Endothelial cell of umbilical vein (primary cell): ENCODE data around the gene PTPN22. TPM values are rescaled to one million over a fixed set of nuclear protein-coding genes. Genes with fewer than 3 reads are reported as not detected.

Experiments
- BruUV-seq: library from RNA; stranded (reverse); fragments of 400-500 nt; replicated peaks from 2 replicates; lab custom pipeline; 2021; lab: Mats Ljungman, UMichigan
- CTCF ChIA-PET: fragments of 300-600, 350-600 bp; sonication (Branson Sonifier 250); formaldehyde crosslinking; loops from one replicate; lab custom pipeline; 2021; ENCODE audit warnings: antibody characterized with exemption, inconsistent platforms; lab: Charles Lee
- POLR2A ChIA-PET: fragments of 300-600, 350-600 bp; sonication (Branson Sonifier 250); formaldehyde crosslinking; loops from one replicate; lab custom pipeline; 2021; ENCODE audit warnings: antibody characterized with exemption, inconsistent platforms; lab: Charles Lee
- DNase-seq: peaks from one replicate; pipeline ENCODE4 v3.0.0-alpha.2; 2011; ENCODE audit warnings: low read depth, low spot score
- FAIRE-seq: peaks from 2 replicates; lab custom pipeline; 2011; peaks lifted over from hg19 to GRCh38; lab: Jason Lieb, UNC
- H2AFZ ChIP-seq: 2 replicates; pipeline ENCODE4 v1.6.0; 2012; ENCODE audit warnings: low read depth, low read length, control low read depth, inconsistent platforms
- H3K27ac ChIP-seq: 2 replicates; pipeline ENCODE4 v1.5.1; 2011; ENCODE audit warnings: low read depth, mild to moderate bottlenecking, control low read depth, low read length, moderate library complexity; ENCODE audit not compliant: insufficient read depth
- H3K27me3 ChIP-seq, 2 experiments: 2 replicates each; pipeline versions ENCODE4 v1.6.0 to v1.6.1; 2011; ENCODE audit warnings: low read length in 2 of 2, mixed read lengths in 1 of 2; ENCODE audit not compliant: control insufficient read depth in 2 of 2, insufficient read depth in 2 of 2
- H3K36me3 ChIP-seq, 2 experiments: 2 replicates in 1 of 2; 3 replicates in 1 of 2; pipeline ENCODE4 v1.5.1; 2011; ENCODE audit warnings: low read length in 2 of 2, mild to moderate bottlenecking in 1 of 2, moderate library complexity in 1 of 2; ENCODE audit not compliant: control insufficient read depth in 2 of 2, insufficient read depth in 2 of 2; ENCODE audit errors: extremely low read depth in 1 of 2
- H3K4me1 ChIP-seq: 3 replicates; pipeline ENCODE4 v1.5.1; 2011; ENCODE audit warnings: mild to moderate bottlenecking, low read length; ENCODE audit not compliant: control insufficient read depth, insufficient read depth; ENCODE audit errors: extremely low read depth
- H3K4me2 ChIP-seq: 2 replicates; pipeline ENCODE4 v1.6.1; 2011; ENCODE audit warnings: low read length, control low read depth, mixed read lengths; ENCODE audit not compliant: insufficient read depth
- H3K4me3 ChIP-seq, 3 experiments: fragments of 200-600 bp in 1 of 3; sonication (generic), shearing (Covaris generic) in 1 of 3; replicated peaks in 1 of 3; 2 replicates each; pipeline ENCODE4 v1.5.1; 2011 to 2016; ENCODE audit warnings: control low read depth in 3 of 3, low read length in 3 of 3, mild to moderate bottlenecking in 2 of 3, inconsistent platforms in 1 of 3, low read depth in 1 of 3, moderate library complexity in 1 of 3; ENCODE audit not compliant: insufficient read depth in 1 of 3
- H3K79me2 ChIP-seq: 2 replicates; pipeline ENCODE4 v1.6.0; 2012; ENCODE audit warnings: low read length, inconsistent platforms; ENCODE audit not compliant: control insufficient read depth, insufficient read depth
- H3K9ac ChIP-seq: replicated peaks from 2 replicates; pipeline ENCODE3; 2011; ENCODE audit warnings: low read length, control low read depth; ENCODE audit not compliant: insufficient read depth; ENCODE audit errors: extremely low read depth
- H3K9me1 ChIP-seq: replicated peaks from 3 replicates; pipeline ENCODE4 v1.6.0; 2011; ENCODE audit warnings: mild to moderate bottlenecking, low read length; ENCODE audit not compliant: control insufficient read depth, insufficient read depth; ENCODE audit errors: extremely low read depth
- H3K9me3 ChIP-seq: replicated peaks from 2 replicates; pipeline ENCODE4 v1.5.1; 2012; ENCODE audit warnings: low read length, inconsistent platforms; ENCODE audit not compliant: control insufficient read depth, insufficient read depth
- H4K20me1 ChIP-seq: replicated peaks from 2 replicates; pipeline ENCODE3; 2011; ENCODE audit warnings: mild to moderate bottlenecking, low read length; ENCODE audit not compliant: control insufficient read depth, insufficient read depth; ENCODE audit errors: extremely low read depth
- CTCF ChIP-seq, 2 donors: IDR thresholded peaks; 1 replicate in 1 of 2; 2 replicates in 1 of 2; pipeline ENCODE4 v1.5.1; 2011; ENCODE audit warnings: low read length in 2 of 2, mild to moderate bottlenecking in 2 of 2, moderate library complexity in 2 of 2, control low read depth in 1 of 2, inconsistent platforms in 1 of 2, low read depth in 1 of 2; ENCODE audit not compliant: insufficient read depth in 1 of 2; ENCODE audit errors: extremely low read depth in 1 of 2
- EZH2 ChIP-seq: IDR thresholded peaks from 2 replicates; pipeline ENCODE4 v1.6.1; 2012; ENCODE audit warnings: borderline replicate concordance, low read depth, mild to moderate bottlenecking, moderate library complexity, low read length, inconsistent platforms; ENCODE audit not compliant: severe bottlenecking
- FOS ChIP-seq: IDR thresholded peaks from 2 replicates; pipeline ENCODE4 v1.6.1; 2011; ENCODE audit warnings: mild to moderate bottlenecking, low read length, moderate library complexity, borderline replicate concordance; ENCODE audit not compliant: insufficient read depth
- GATA2 ChIP-seq: IDR thresholded peaks from 2 replicates; pipeline ENCODE4 v1.7.0; 2011; ENCODE audit warnings: low read depth, mild to moderate bottlenecking, moderate library complexity, mixed read lengths, low read length; ENCODE audit not compliant: insufficient read length, insufficient read depth
- JUN ChIP-seq: IDR thresholded peaks from 2 replicates; pipeline ENCODE4 v1.6.1; 2011; ENCODE audit warnings: borderline replicate concordance, low read depth; ENCODE audit not compliant: insufficient read length, insufficient read depth
- MYC ChIP-seq: IDR thresholded peaks from one replicate; pipeline ENCODE4 v1.6.1; 2011; ENCODE audit warnings: mild to moderate bottlenecking, low read depth, low read length
- POLR2A ChIP-seq: IDR thresholded peaks from 2 replicates; pipeline ENCODE4 v1.6.1; 2012; ENCODE audit warnings: low read depth, mild to moderate bottlenecking, control low read depth, low read length
- POLR2AphosphoS5 ChIP-seq: IDR thresholded peaks from 2 replicates; pipeline ENCODE4 v1.6.1; 2012; ENCODE audit warnings: low read depth, mild to moderate bottlenecking, control low read depth, low read length, moderate library complexity; ENCODE audit not compliant: insufficient read depth
- dilution Hi-C: fragments of 300-500 bp; cut with MboI; formaldehyde crosslinking; loops from one replicate; pipeline ENCODE4 v1.15.0; 2019; ENCODE audit warnings: low sequenced_read_pairs; ENCODE audit not compliant: extremely low pct_ligation_motif_present
- intact Hi-C: fragments of 100-400 bp; cut with micrococcal nuclease; formaldehyde crosslinking; loops from one replicate; pipeline ENCODE4 v1.10.0; 2022
- polyA plus RNA-seq, 4 experiments: library from polyadenylated mRNA; depleted of rRNA in 3 of 4; stranded (reverse) in 3 of 4; unstranded in 1 of 4; fragments of >200 nt; gene quantifications; 2 replicates each; pipeline versions ENCODE4 v1.2.1 to v1.2.3, GENCODE V29; 2011 to 2012; ENCODE audit warnings: missing spikeins in 1 of 4
- total RNA-seq: library from RNA; stranded (reverse); gene quantifications from 2 replicates; pipeline ENCODE4 v1.2.3, GENCODE V29; 2021

The PTPN22 gene
- total and polyA plus RNA-seq, 2 donors (not counting 3 experiments of a cell fraction or from before 2014, with no cell fraction given) = not detected

- H2AFZ ChIP-seq = no peak overlapping the region
- H3K27me3 ChIP-seq = no peaks in the 10 kb centered on the region
- H3K4me3 ChIP-seq = no peak overlapping the region
- no peak overlapping the region for H3K27ac ChIP-seq
- H3K4me2 ChIP-seq = no peak overlapping the region
- TF ChIP-seq GATA2 (no peak), EZH2 (no peak), POLR2A (no peak), POLR2AphosphoS5 (no peak), FOS (no peak), JUN (no peak), MYC (no peak), CTCF (IDR thresholded peaks at IDR 0.05; ENCODE audit: extremely low read depth in 1 of 2, insufficient read depth in 1 of 2, low read depth in 1 of 2, low read length in 2 of 2) (no peak)
- dilution Hi-C loops (no loop called here), intact Hi-C loops (no loop called here)
- H3K79me2 ChIP-seq = peaks cover 31% of the 10 kb centered on the region
- no peaks in the 10 kb centered on the region for H3K9me1 ChIP-seq
- FAIRE-seq = peak; percentile 55
- H3K9ac ChIP-seq = no peak overlapping the region
- H3K9me3 ChIP-seq = no peaks in the 10 kb centered on the region
- ChIA-PET CTCF (interaction anchor here (0.6 to 1.1 kb wide), 2 partner anchors 16 to 20 kb away, joined by 3 read pairs; partner anchors contain the start of gene RSBN1), POLR2A (no interaction called here)
- no peaks in the 10 kb centered on the region for H4K20me1 ChIP-seq
- no peak for DNase-seq
- BruUV-seq = no TSS peak
- H3K4me1 ChIP-seq = peaks cover 5% of the 10 kb centered on the region
- peaks cover 0 to 2% of the 10 kb centered on the region in 2 experiments for H3K36me3 ChIP-seq
These were observed 79.0 kb downstream of the PTPN22 start for GRCh38 chr1:113792471-113792870.
